Hematopoietic multipotent progenitor cell treated with erythropoietin and hydrocortisone succinate and interleukin-3 and kit ligand, for 6 days (in vitro differentiated cells): ENCODE results near the gene JDP2.
"Not testable (repeated sequence)": the region's sequence is repeated elsewhere in the genome, so short reads cannot be mapped to it uniquely, and the experiment has no call there.

Experiments used
- DNase-seq: peaks from one replicate; pipeline ENCODE4 v3.0.0-alpha.2; 2015

The JDP2 gene

GRCh38 chr14:75427482-75428229, at the start of gene JDP2:
TSS of gene JDP2 (plus strand) at chr14:75428022. CDS start at chr14:75437921, 9,899 bp downstream.
- peak; percentile 69 for DNase-seq

GRCh38 chr14:75379246-75379929, 48.4 kb upstream of the JDP2 start:
- no peak for DNase-seq

DNA sequence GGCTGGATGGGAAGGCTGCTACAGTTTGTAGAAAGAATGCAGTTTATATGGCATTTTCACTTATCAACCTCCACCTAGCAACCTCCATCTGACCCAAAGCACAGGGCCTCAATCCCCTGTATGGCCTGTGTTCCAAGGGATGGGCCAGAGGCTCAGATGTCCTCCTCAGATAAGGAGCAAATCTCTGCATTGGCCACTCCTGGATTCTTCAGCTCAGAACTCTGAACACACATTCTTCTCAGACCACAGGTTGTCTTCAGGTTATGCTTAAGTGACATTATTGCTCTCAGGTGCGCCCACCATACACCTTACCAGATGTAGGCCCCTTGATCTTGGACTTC, 47.9 kb upstream of the JDP2 start:
- no peak for DNase-seq

- DNase-seq = no peak
Measured at GRCh38 chr14:75380656-75381055, 47.2 kb upstream of the JDP2 start.

- no peak for DNase-seq
Measured at GRCh38 chr14:75381642-75382041, 46.2 kb upstream of the JDP2 start.

- not testable (repeated sequence) for DNase-seq
Measured at GRCh38 chr14:75383219-75383618, 44.6 kb upstream of the JDP2 start.

DNA sequence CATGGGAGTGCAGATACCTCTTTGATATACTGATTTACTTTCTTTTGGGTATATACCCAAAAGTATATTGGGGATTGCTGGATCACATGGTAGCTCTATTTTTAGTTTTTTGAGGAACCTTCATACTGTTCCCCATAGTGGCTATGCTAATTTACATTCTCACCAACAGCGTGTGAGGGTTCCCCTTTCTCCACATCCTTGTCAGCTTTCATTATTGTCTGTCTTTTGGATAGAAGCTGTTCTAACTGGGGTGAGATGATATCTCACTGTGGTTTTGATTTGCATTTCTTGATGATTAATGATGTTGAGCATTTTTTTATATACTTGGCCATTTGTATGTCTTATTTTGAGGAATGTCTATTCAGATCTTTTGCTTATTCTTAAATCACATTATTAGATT, 44.1 kb upstream of the JDP2 start:
- no peak for DNase-seq

DNA sequence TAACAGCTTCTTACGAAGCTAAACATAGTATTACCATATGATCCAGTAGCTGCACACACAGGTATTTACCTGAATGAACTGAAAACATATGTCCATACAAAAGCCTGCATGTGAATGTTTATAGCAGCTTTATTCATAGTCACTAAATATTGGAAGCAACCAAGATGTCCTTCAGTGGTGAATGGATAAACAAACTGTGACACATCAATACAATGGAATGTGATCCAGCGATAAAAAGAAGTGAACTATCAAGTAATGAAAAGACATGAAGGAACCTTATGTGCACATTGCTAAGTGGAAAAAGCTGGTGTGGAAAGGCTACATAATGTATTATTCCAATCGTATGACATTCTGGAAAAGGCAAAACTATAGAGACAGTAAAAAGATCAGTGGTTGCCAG, 38.1 kb upstream of the JDP2 start:
- no peak for DNase-seq

DNA sequence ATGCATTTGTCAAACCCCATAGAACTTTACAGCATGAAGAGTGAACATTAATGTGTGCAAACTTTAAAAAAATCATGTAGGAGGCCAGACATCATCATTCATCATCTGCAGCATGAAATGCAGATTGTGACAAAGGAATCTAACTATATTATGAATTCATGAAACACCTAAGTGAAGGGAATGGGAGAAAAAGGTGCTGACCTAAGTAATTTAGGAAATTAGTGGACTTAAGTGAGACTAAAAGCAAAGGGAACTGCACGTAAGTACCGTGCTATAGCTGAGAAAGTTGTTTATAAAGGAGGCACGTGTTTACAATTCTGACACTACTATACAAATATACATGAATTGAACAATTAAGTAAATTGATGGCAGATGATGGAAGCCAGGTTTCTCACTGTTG, 37.6 kb upstream of the JDP2 start:
- no peak for DNase-seq

DNA sequence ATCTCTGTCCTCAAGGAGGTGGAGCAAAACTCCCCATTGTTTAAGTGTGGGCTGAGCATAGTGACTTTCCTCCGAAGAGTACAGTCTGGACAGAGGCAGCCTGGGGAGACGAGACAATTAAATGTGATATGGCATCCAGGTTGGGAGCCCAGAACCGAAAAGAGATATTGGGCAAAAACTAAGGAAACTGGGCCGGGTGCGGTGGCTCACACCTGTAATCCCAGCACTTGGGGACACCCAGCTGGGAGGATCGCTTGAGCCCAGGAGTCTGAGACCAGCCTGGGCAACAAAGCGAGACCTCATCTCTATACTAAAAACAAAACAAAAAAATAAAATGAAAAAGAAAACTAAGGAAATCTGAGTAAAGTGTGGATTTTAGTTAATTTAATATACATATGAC, 35.9 kb upstream of the JDP2 start:
- DNase-seq = no peak

DNA sequence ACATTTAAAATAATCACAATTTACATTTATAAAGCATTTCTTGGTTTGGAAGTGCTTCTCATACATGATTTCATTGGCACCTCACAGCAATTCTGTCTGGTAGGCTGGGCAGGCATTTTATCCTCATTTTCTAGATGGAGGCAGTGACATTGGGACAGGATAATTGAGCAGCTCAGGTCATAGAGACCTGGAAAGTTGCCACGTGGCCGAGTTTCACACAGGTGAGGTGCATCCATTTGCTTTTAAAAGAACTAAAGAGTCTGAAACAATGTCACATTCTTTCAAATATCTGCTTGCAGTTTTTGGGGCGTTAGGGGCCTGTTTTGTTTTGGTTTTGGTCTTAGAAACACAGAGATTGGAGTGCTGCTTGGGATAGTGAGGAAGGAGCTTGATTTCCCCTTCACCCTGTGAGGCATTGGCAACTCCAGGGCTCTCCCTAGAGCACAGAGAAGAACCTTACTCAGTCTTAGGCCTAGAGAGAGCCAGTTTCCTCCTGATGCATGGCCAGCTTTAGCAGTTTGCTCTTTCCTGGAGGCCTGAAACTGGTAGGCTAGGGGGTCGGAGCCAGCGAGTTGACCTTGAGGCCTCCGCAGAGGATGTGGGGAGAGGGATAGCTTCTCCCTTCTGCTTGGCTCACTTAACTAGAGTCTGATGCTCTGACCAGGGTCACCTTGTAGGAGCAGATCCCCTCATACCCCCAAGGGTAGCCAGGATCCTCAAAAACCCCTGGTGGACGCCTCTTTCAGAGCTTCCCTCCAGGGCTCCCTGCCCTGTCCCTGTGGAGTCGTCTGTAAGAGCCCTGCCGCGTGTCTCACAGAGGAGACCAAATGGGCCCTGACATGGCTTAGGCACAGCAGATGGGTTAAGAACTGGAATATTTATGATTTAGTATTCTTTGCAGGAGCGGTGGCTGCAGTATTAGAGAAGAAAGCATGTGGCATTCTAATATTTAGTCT, 34.9 kb upstream of the JDP2 start:
- no peak for DNase-seq

GRCh38 chr14:75393794-75394193, 34.0 kb upstream of the JDP2 start:
- no peak for DNase-seq

- no peak for DNase-seq
Measured at GRCh38 chr14:75395862-75396261, 32.0 kb upstream of the JDP2 start.

- DNase-seq = no peak
Measured at GRCh38 chr14:75399321-75399720, 28.5 kb upstream of the JDP2 start.

GRCh38 chr14:75399843-75400775, 27.7 kb upstream of the JDP2 start:
- no peak for DNase-seq

GRCh38 chr14:75401361-75401760, 26.5 kb upstream of the JDP2 start:
- no peak for DNase-seq

- DNase-seq = peak; percentile 39
Measured at GRCh38 chr14:75402867-75403413, 24.9 kb upstream of the JDP2 start.

DNA sequence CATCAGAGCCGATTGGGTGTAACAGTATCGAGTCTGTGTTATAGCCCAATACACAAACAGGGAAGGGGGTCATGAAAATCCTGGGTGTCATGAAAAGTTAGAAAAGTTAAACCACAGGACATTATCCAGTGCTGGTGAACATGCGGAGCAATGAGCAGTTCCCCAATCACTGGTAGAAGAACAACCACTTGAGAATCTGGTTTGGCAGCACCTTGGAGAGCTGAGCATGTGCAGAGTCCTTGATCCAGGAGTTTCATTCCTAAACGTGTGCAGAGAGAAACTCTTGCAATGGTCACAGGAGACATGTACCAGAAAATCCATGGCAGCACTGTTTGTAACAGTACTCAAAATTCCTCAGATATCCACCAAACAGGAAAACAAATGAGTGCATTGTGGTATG, 23.0 kb upstream of the JDP2 start:
- no peak for DNase-seq

DNA sequence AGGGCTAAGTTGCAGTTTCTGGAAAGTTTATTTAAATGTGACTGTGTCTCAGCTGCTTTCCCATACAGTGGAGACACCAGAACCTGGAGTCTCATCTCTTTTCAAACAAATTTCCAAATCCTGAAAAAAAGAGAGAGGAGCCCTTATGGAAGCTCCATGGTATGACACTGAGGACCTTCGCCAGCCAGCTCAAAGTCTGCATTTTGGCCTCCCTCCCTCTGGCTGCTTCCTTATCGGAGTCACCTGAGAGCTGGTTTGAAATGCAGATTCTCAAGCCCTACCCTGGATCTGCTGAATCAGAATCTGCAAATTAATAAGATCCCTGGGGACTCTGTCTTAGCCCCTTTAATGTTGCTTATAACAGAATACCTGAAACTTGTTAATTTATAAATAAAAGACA, 21.7 kb upstream of the JDP2 start:
- no peak for DNase-seq

GRCh38 chr14:75406856-75407255, 21.0 kb upstream of the JDP2 start:
- no peak for DNase-seq

DNA sequence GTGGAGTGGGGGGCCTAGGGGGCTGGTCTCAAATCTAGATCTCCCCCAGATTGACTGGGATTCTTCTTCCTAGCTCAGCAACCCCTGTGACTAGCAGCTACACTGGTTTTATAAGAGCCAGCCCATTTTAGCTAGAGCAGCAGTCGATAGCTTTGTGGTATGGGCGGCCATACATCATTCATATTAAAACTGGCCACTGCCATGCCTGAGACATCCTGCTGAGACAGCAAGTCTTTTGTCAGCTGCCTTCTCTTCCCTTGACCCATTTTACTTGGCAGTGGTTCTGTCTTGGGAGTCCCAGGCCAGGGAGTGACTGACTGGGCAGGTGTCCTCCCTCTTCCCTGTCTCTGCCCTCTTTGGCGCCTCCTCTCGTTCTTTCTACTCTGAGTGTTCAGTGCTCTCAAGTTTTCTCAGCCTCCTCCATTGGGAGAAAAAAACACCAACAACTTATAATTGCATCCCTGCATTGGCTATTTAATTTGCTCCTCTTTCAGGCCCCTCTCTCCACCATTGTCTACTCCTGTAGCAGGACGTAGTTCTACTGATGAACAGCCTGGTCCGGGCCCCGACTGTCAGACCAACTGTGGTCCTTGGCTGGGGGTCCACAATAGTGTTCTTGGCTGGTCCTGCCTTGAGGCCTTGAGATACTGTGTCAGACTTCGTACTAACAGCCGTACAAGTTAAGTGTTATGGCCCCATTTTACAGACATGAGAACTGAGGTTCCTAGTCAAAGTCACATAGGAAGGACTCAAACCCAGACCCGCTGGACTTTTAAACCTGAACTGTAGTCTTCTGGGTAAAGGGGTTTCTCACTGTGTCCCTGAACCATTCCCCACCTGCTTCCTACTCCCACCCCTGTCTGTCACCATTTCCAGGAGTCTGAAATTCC, 18.3 kb upstream of the JDP2 start:
- DNase-seq = no peak
